Measurements from ENCODE around the gene LRRC36. TPM values are rescaled to one million over a fixed set of nuclear protein-coding genes. Genes with fewer than 3 reads are reported as not detected.

The LRRC36 gene
- total and polyA plus RNA-seq, 8 donors: 1.3 to 16.4 (median 2.4) TPM

- peak in 1 of 6 donors; percentile 19 for DNase-seq
- 71 to 82% methylated on average over 7 of the region's 7 CpGs for WGBS, 2 donors
- peaks cover 20 to 29% (median 25%) of the 10 kb centered on the region in 3 donors for H3K4me1 ChIP-seq
These were observed 100.3 kb downstream of the LRRC36 start for GRCh38 chr16:67426950-67427349.

GRCh38 chr16:67428146-67428731, 101.6 kb downstream of the LRRC36 start:
- peaks cover 20 to 34% (median 26%) of the 10 kb centered on the region in 3 donors for H3K4me1 ChIP-seq
- H3K27ac ChIP-seq: no peak overlapping the region
- intact Hi-C loops (cut with DNase I): loop anchor here in 2 of 3 donors (2.0 to 5.0 kb wide), 2 partner anchors 37 to 39 kb away; no protein-coding TSS in a partner anchor
- H3K4me3 ChIP-seq: no peak overlapping the region
- DNase-seq (peak; percentile 65 to 91 (median 84)), FAIRE-seq (no peak), ATAC-seq (peak; percentile 44 to 79 (median 70))
- TF ChIP-seq, protein P1, sequence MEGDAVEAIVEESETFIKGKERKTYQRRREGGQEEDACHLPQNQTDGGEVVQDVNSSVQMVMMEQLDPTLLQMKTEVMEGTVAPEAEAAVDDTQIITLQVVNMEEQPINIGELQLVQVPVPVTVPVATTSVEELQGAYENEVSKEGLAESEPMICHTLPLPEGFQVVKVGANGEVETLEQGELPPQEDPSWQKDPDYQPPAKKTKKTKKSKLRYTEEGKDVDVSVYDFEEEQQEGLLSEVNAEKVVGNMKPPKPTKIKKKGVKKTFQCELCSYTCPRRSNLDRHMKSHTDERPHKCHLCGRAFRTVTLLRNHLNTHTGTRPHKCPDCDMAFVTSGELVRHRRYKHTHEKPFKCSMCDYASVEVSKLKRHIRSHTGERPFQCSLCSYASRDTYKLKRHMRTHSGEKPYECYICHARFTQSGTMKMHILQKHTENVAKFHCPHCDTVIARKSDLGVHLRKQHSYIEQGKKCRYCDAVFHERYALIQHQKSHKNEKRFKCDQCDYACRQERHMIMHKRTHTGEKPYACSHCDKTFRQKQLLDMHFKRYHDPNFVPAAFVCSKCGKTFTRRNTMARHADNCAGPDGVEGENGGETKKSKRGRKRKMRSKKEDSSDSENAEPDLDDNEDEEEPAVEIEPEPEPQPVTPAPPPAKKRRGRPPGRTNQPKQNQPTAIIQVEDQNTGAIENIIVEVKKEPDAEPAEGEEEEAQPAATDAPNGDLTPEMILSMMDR (IDR thresholded peaks at IDR 0.05): peak; percentile 80 to 92 (median 84)
- H3K27me3 ChIP-seq: no peaks in the 10 kb centered on the region
- WGBS, 2 donors: 12 to 17% methylated on average over 10 to 11 of the region's 11 CpGs
- H3K36me3 ChIP-seq: no peaks in the 10 kb centered on the region
- no peaks in the 10 kb centered on the region for H3K9me3 ChIP-seq

More at GRCh38 chr16:67426950-67427349, 100.3 kb downstream of the LRRC36 start:
- no peaks in the 10 kb centered on the region for H3K9me3 ChIP-seq
- no peaks in the 10 kb centered on the region for H3K27me3 ChIP-seq
- H3K36me3 ChIP-seq: no peaks in the 10 kb centered on the region
- ATAC-seq: no peak
- no peak overlapping the region for H3K4me3 ChIP-seq
- TF ChIP-seq, protein P1 (IDR thresholded peaks at IDR 0.05): no peak
- no peak for FAIRE-seq
- H3K27ac ChIP-seq: no peak overlapping the region
- intact Hi-C loops (cut with DNase I): loop anchor here in 1 of 3 donors (5.0 kb wide), 1 partner anchor 40 kb away; no protein-coding TSS in a partner anchor

- DNase-seq (no peak), FAIRE-seq (no peak), ATAC-seq (peak in 1 of 4 donors; percentile 1)
- Histone ChIP-seq H3K27me3 (no peaks in the 10 kb centered on the region), H3K4me3 (no peak overlapping the region), H3K9me3 (no peaks in the 10 kb centered on the region), H3K27ac (no peak overlapping the region), H3K4me1 (peaks cover 14 to 27% (median 20%) of the 10 kb centered on the region in 3 donors), H3K36me3 (no peaks in the 10 kb centered on the region)
- TF ChIP-seq, protein P1 (IDR thresholded peaks at IDR 0.05): no peak
- 90 to 94% methylated on average over 3 of the region's 3 CpGs for WGBS, 2 donors
- intact Hi-C loops (cut with DNase I): loop anchor here in 2 of 3 donors (2.0 to 5.0 kb wide), 2 partner anchors 36 to 38 kb away; no protein-coding TSS in a partner anchor
These were observed 102.6 kb downstream of the LRRC36 start for GRCh38 chr16:67429053-67429798.

- ATAC-seq: no peak
- WGBS, 2 donors: 43 to 44% methylated on average over 12 to 13 of the region's 13 CpGs
- peak overlapping the region; percentile 67 to 84 (median 78) for H3K27ac ChIP-seq
- peak overlapping the region; percentile 15 to 57 (median 42) for H3K4me3 ChIP-seq
- TF ChIP-seq, protein P1 (IDR thresholded peaks at IDR 0.05): no peak
- H3K27me3 ChIP-seq: no peaks in the 10 kb centered on the region
- DNase-seq: peak in 1 of 6 donors; percentile 42
- H3K9me3 ChIP-seq: no peaks in the 10 kb centered on the region
- no peak for FAIRE-seq
- H3K4me1 ChIP-seq: peaks cover 8 to 20% (median 12%) of the 10 kb centered on the region in 3 donors
- no peaks in the 10 kb centered on the region for H3K36me3 ChIP-seq
- intact Hi-C loops (cut with DNase I): loop anchor here in 2 of 3 donors (2.0 to 5.0 kb wide), 2 partner anchors 35 to 37 kb away; no protein-coding TSS in a partner anchor
These were observed 103.3 kb downstream of the LRRC36 start for GRCh38 chr16:67429799-67430503.

Measured in pancreas (tissue), 10 donors.